ENCODE results near the gene SLX4IP. TPM values are rescaled to one million over a fixed set of nuclear protein-coding genes. Genes with fewer than 3 reads are reported as not detected.

The SLX4IP gene
- total and polyA plus RNA-seq, 2 of the 13 experiments (the other 11 are each of a cell fraction or from before 2014, with no cell fraction given): 3.6 to 7.3 TPM

- in situ Hi-C loops (cut with HindIII; ENCODE audit: extremely low pct_ligation_motif_present, low pct_unique_long_range_greater_than_20kb) (loop anchor here (5.0 kb wide), 1 partner anchor 606 kb away; no protein-coding TSS in a partner anchor), intact Hi-C loops (cut with micrococcal nuclease; ENCODE audit: unreplicated experiment) (loop anchor here (10.0 kb wide), 1 partner anchor 202 kb away; no protein-coding TSS in a partner anchor)
- Histone ChIP-seq H3K4me2 (ENCODE audit: low read depth, low read length) (peak overlapping the region; percentile 38), H3K9me3 (ENCODE audit: low read length) (no peaks in the 10 kb centered on the region), H3K79me2 (ENCODE audit: insufficient read depth, low read length) (peaks cover 99% of the 10 kb centered on the region), H3K9ac (ENCODE audit: insufficient read depth, low read depth, low read length) (peak overlapping the region; percentile 6; the same call in 1 of the 2 replicates), H2AFZ (ENCODE audit: low read length) (no peak overlapping the region), H3K36me3 (replicated peaks in 1 of 2; ENCODE audit: control insufficient read depth in 1 of 2, insufficient read depth in 2 of 2, low read length in 2 of 2) (peaks cover 45 to 63% of the 10 kb centered on the region in 2 experiments), H3K4me3 (replicated peaks in 1 of 3; ENCODE audit: insufficient read depth in 1 of 3, low read depth in 2 of 3, low read length in 3 of 3) (peak overlapping the region in 1 of 3 experiments; percentile 6; a peak in 1 of 6 replicates), H3K4me1 (ENCODE audit: insufficient read depth, low read length) (peaks cover 100% of the 10 kb centered on the region), H4K20me1 (ENCODE audit: insufficient read depth, low read length) (peaks cover 50% of the 10 kb centered on the region), H3K27me3 (ENCODE audit: control insufficient read depth in 1 of 2, insufficient read depth in 2 of 2, low read length in 2 of 2) (no peaks in the 10 kb centered on the region), H3K27ac (ENCODE audit: extremely low read length, insufficient read depth, low read length) (peak overlapping the region; percentile 46)
- CTCF ChIA-PET (ENCODE audit: low intra/inter-chr PET ratio, low total read pairs): no interaction called here
- BruUV-seq (replicated peaks): no TSS peak
- no peak for FAIRE-seq
- WGBS (ENCODE audit: low lambda C conversion rate): 91% methylated on average over 7 of the region's 7 CpGs
- ATAC-seq: peak; percentile 11
- POLR2A ChIA-PET: interaction anchor here (1.0 to 6.1 kb wide), 3 partner anchors 7 to 101 kb away, joined by 3 to 43 read pairs (median 5); partner anchors contain the start of gene JAG1
- no peak for DNase-seq (ENCODE audit: low spot score)
- TF ChIP-seq ZNF556 (CRISPR knock-in tag; IDR thresholded peaks at IDR 0.05; ENCODE audit: borderline replicate concordance): peak; percentile 33; the same call in 1 of the 2 replicates
- TF ChIP-seq ZBTB42 (CRISPR knock-in tag; IDR thresholded peaks at IDR 0.05): no peak
- 0 out of 2 replicates have a peak, but pooled peaks have one; percentile 23 for TF ChIP-seq ZFX (CRISPR knock-in tag; IDR thresholded peaks at IDR 0.05; ENCODE audit: low read depth)
- TF ChIP-seq ARNTL (CRISPR knock-in tag; IDR thresholded peaks at IDR 0.05): no peak
- TF ChIP-seq RNF219 (CRISPR knock-in tag; IDR thresholded peaks at IDR 0.05): no peak
- 0 out of 2 replicates have a peak, but pooled peaks have one; percentile 15 for TF ChIP-seq PAXIP1 (CRISPR knock-in tag; conservative IDR thresholded peaks at IDR 0.05)
- TF ChIP-seq ZBTB26 (CRISPR knock-in tag; IDR thresholded peaks at IDR 0.05; ENCODE audit: borderline replicate concordance): 0 out of 2 replicates have a peak, but pooled peaks have one; percentile 53
- no peak for TF ChIP-seq ZNF703 (CRISPR knock-in tag; IDR thresholded peaks at IDR 0.05; ENCODE audit: borderline replicate concordance)
- TF ChIP-seq MAX (IDR thresholded peaks at IDR 0.05): no peak
- no peak for TF ChIP-seq ZNF101 (CRISPR knock-in tag; IDR thresholded peaks at IDR 0.05; ENCODE audit: borderline replicate concordance, low read depth)
Measured at GRCh38 chr20:10666221-10667076, 231.3 kb downstream of the SLX4IP start.
